ENCODE results near the gene MTIF3.

Gene MTIF3

DNA sequence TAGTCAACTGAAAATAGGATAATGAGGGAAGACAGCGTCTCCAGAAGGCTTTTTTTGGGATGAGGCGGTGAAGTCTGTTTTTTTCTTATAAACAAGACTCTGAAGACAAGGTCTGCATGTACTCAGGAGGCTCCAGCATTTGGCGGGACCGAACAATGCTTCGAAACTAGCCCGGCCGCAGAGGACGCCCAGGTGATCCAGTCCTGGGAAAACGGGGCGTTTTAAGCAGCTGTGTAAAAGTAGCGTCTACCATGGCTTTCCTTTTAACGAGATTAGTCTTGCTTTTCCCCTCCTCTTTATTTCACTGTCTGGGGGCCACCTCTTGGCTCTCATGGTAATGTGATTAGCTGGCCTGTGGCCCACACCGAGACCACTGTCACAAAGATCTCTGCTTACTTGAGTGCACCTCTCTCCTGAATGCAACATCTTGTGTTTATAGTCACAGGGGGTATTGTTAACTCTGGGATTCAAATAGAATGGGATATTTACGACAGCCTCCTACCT lies 55.3 kb downstream of the MTIF3 start:
- WGBS: 93% methylated on average over 13 of the region's 14 CpGs
- Histone ChIP-seq H3K9ac (ENCODE audit: low read depth, low read length) (no peak overlapping the region), H3K27ac (ENCODE audit: low read depth, low read length) (no peak overlapping the region), H3K9me3 (ENCODE audit: insufficient read depth, low read depth, low read length) (no peaks in the 10 kb centered on the region), H3K4me3 (ENCODE audit: low read length) (no peak overlapping the region), H3K4me1 (ENCODE audit: insufficient read depth, low read length) (no peaks in the 10 kb centered on the region), H3K36me3 (ENCODE audit: insufficient read depth, low read length) (no peaks in the 10 kb centered on the region), H3K27me3 (ENCODE audit: insufficient read depth, low read length) (no peaks in the 10 kb centered on the region)

- Histone ChIP-seq H3K27me3 (ENCODE audit: insufficient read depth, low read length) (no peaks in the 10 kb centered on the region), H3K36me3 (ENCODE audit: insufficient read depth, low read length) (no peaks in the 10 kb centered on the region), H3K4me3 (ENCODE audit: low read length) (no peak overlapping the region), H3K27ac (ENCODE audit: low read depth, low read length) (no peak overlapping the region), H3K9me3 (ENCODE audit: insufficient read depth, low read depth, low read length) (no peaks in the 10 kb centered on the region), H3K4me1 (ENCODE audit: insufficient read depth, low read length) (no peaks in the 10 kb centered on the region), H3K9ac (ENCODE audit: low read depth, low read length) (no peak overlapping the region)
- WGBS: 91% methylated on average over 4 of the region's 4 CpGs
Observed at GRCh38 chr13:27393101-27393500, 57.3 kb downstream of the MTIF3 start.

- H3K36me3 ChIP-seq (ENCODE audit: insufficient read depth, low read length): no peaks in the 10 kb centered on the region
- 88% methylated on average over 2 of the region's 2 CpGs for WGBS
- no peak overlapping the region for H3K27ac ChIP-seq (ENCODE audit: low read depth, low read length)
- H3K4me1 ChIP-seq (ENCODE audit: insufficient read depth, low read length): no peaks in the 10 kb centered on the region
- H3K27me3 ChIP-seq (ENCODE audit: insufficient read depth, low read length): no peaks in the 10 kb centered on the region
- no peaks in the 10 kb centered on the region for H3K9me3 ChIP-seq (ENCODE audit: insufficient read depth, low read depth, low read length)
- no peak overlapping the region for H3K4me3 ChIP-seq (ENCODE audit: low read length)
- H3K9ac ChIP-seq (ENCODE audit: low read depth, low read length): no peak overlapping the region
Observed at GRCh38 chr13:27391471-27391870, 58.9 kb downstream of the MTIF3 start.

- Histone ChIP-seq H3K9me3 (ENCODE audit: insufficient read depth, low read depth, low read length) (no peaks in the 10 kb centered on the region), H3K9ac (ENCODE audit: low read depth, low read length) (no peak overlapping the region), H3K4me3 (ENCODE audit: low read length) (no peak overlapping the region), H3K27me3 (ENCODE audit: insufficient read depth, low read length) (no peaks in the 10 kb centered on the region), H3K36me3 (ENCODE audit: insufficient read depth, low read length) (no peaks in the 10 kb centered on the region), H3K4me1 (ENCODE audit: insufficient read depth, low read length) (no peaks in the 10 kb centered on the region), H3K27ac (ENCODE audit: low read depth, low read length) (no peak overlapping the region)
- 94% methylated on average over 7 of the region's 7 CpGs for WGBS
Observed at GRCh38 chr13:27389891-27390290, 60.5 kb downstream of the MTIF3 start.

GRCh38 chr13:27388241-27388640 lies 62.1 kb downstream of the MTIF3 start:
- no peak overlapping the region for H3K4me3 ChIP-seq (ENCODE audit: low read length)
- WGBS: 76% methylated on average over 2 of the region's 2 CpGs
- H3K36me3 ChIP-seq (ENCODE audit: insufficient read depth, low read length): no peaks in the 10 kb centered on the region
- H3K9me3 ChIP-seq (ENCODE audit: insufficient read depth, low read depth, low read length): no peaks in the 10 kb centered on the region
- H3K27ac ChIP-seq (ENCODE audit: low read depth, low read length): no peak overlapping the region
- H3K9ac ChIP-seq (ENCODE audit: low read depth, low read length): no peak overlapping the region
- 0 out of 2 replicates have a peak, but pooled peaks cover 3% of the 10 kb centered on the region for H3K4me1 ChIP-seq (ENCODE audit: insufficient read depth, low read length)
- H3K27me3 ChIP-seq (ENCODE audit: insufficient read depth, low read length): no peaks in the 10 kb centered on the region
